ENCODE data around the gene ALMS1. TPM values are rescaled to one million over a fixed set of nuclear protein-coding genes. Genes with fewer than 3 reads are reported as not detected.
A peak's percentile ranks its signal among the peaks of the same experiment; 100 is the strongest.
"Not testable (repeated sequence)": the region's sequence is repeated elsewhere in the genome, so short reads cannot be mapped to it uniquely, and the experiment has no call there.

The ALMS1 gene
- total and polyA plus RNA-seq, 2 of the 4 experiments (the other 2 are of a cell fraction) = 20.8 to 52.8 TPM

DNA sequence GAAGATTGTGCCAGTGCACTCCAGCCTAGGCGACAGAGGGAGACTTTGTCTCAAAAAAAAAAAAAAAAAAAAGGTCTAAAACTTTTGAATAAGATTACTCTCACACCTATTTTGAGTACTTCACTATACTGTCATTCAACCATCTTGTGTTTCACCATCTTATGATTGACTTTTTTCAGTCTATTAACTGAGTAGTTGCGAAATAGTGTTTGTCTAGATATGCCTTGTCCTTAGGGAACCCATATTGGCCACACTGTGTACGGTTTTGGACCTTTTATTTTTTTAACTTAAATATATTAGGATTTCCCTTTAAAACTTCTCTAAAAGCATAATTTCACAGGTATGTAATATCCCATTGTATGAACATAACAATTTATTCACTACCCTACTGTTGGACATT, 72.3 kb downstream of the ALMS1 start:
- CTCF ChIA-PET = no interaction called here

GRCh38 chr2:73462388-73462787, 76.8 kb downstream of the ALMS1 start:
- POLR2A ChIA-PET (ENCODE audit: unreplicated experiment); H3K4me1 ChIP-seq (ENCODE audit: control insufficient read depth, insufficient read depth, low read length); H3K36me3 ChIP-seq (ENCODE audit: control insufficient read depth, insufficient read depth, low read length): not testable (repeated sequence)

More for the DNA sequence above, 72.3 kb downstream of the ALMS1 start:
- no peak overlapping the region for H4K8ac ChIP-seq (ENCODE audit: low read depth in 2 of 2, low read length in 2 of 2)
- no peak overlapping the region for H2AK9ac ChIP-seq (replicated peaks; ENCODE audit: low read depth, low read length, poor library complexity)
- no peaks in the 10 kb centered on the region for H3K27me3 ChIP-seq (ENCODE audit: control insufficient read depth, insufficient read depth, low read length)
- H4K5ac ChIP-seq (ENCODE audit: low read depth, low read length) = no peak overlapping the region
- no CpG with 5 or more reads among the region's 3 CpGs for WGBS, 2 experiments (ENCODE audit: extremely low coverage in 2 of 2, insufficient read length in 1 of 2)
- DNase-seq = no peak
- BruUV-seq (replicated peaks) = no TSS peak
- POLR2A ChIA-PET (ENCODE audit: unreplicated experiment) = interaction anchor here (0.6 kb wide), 1 partner anchor 12 kb away, joined by 3 read pairs; no protein-coding TSS in a partner anchor
- H3K23ac ChIP-seq (ENCODE audit: low read depth, low read length) = no peak overlapping the region
- H3K79me1 ChIP-seq (ENCODE audit: low read depth in 1 of 2, low read length in 2 of 2) = no peaks in the 10 kb centered on the region
- H2BK15ac ChIP-seq (ENCODE audit: low read depth, low read length) = no peak overlapping the region
- H3K9me1 ChIP-seq (ENCODE audit: insufficient read depth, low read length) = no peaks in the 10 kb centered on the region
- no peak overlapping the region for H3K4ac ChIP-seq (ENCODE audit: low read depth, low read length)
- intact Hi-C loops (cut with micrococcal nuclease) (no loop called here), in situ Hi-C loops (cut with MboI; ENCODE audit: low sequenced_read_pairs) (no loop called here), dilution Hi-C loops (cut with HindIII; ENCODE audit: low sequenced_read_pairs, unreplicated experiment) (no loop called here)
- H3K9me3 ChIP-seq (ENCODE audit: control insufficient read depth, insufficient read depth, low read length) = no peaks in the 10 kb centered on the region; the same call in 1 of the 2 replicates
- H3K9ac ChIP-seq (ENCODE audit: low read depth, low read length) = no peak overlapping the region
- H2AFZ ChIP-seq (replicated peaks; ENCODE audit: low read length, poor library complexity) = no peak overlapping the region
- no peak overlapping the region for H3K56ac ChIP-seq (ENCODE audit: extremely low read depth, insufficient read depth, low read length)
- H3K4me1 ChIP-seq (ENCODE audit: control insufficient read depth, insufficient read depth, low read length) = no peaks in the 10 kb centered on the region
- H4K91ac ChIP-seq (ENCODE audit: insufficient read depth, low read depth, low read length) = no peak overlapping the region
- no peak overlapping the region for H3K14ac ChIP-seq (replicated peaks; ENCODE audit: low read depth, low read length)
- ATAC-seq (ENCODE audit: low read depth) = no peak
- H3K36me3 ChIP-seq (ENCODE audit: control insufficient read depth, insufficient read depth, low read length) = no peaks in the 10 kb centered on the region
- no peak overlapping the region for H2AK5ac ChIP-seq (ENCODE audit: low read depth, low read length)
- H2BK120ac ChIP-seq (ENCODE audit: low read depth, low read length) = no peak overlapping the region
- no peak overlapping the region for H2BK20ac ChIP-seq (ENCODE audit: low read depth, low read length)
- H4K20me1 ChIP-seq (ENCODE audit: insufficient read depth, low read length) = no peaks in the 10 kb centered on the region
- H2BK5ac ChIP-seq (ENCODE audit: low read depth, low read length, poor library complexity, severe bottlenecking) = no peak overlapping the region
- no peak for TF ChIP-seq NFE2L2 (IDR thresholded peaks at IDR 0.05; ENCODE audit: low read depth, low read length)
- no peak for TF ChIP-seq RAD21 (IDR thresholded peaks at IDR 0.05; ENCODE audit: low read length)
- TF ChIP-seq CHD1 (IDR thresholded peaks at IDR 0.05; ENCODE audit: low read depth, low read length) = no peak
- TF ChIP-seq CEBPB (IDR thresholded peaks at IDR 0.05; ENCODE audit: low read depth, low read length) = peak; percentile 81
- no peak overlapping the region for H3K27ac ChIP-seq (ENCODE audit: insufficient read depth, low read length)
- no peak overlapping the region for H3K4me3 ChIP-seq (ENCODE audit: insufficient read depth, low read depth, low read length)
- no peak overlapping the region for H3K18ac ChIP-seq (ENCODE audit: low read depth, low read length)
- H3K4me2 ChIP-seq (ENCODE audit: low read depth, low read length) = no peak overlapping the region

More at GRCh38 chr2:73462388-73462787, 76.8 kb downstream of the ALMS1 start:
- DNase-seq; H4K91ac ChIP-seq (ENCODE audit: insufficient read depth, low read depth, low read length); H2BK15ac ChIP-seq (ENCODE audit: low read depth, low read length); dilution Hi-C loops (cut with HindIII; ENCODE audit: low sequenced_read_pairs, unreplicated experiment); H4K20me1 ChIP-seq (ENCODE audit: insufficient read depth, low read length); BruUV-seq (replicated peaks); H3K14ac ChIP-seq (replicated peaks; ENCODE audit: low read depth, low read length); H2BK120ac ChIP-seq (ENCODE audit: low read depth, low read length); H3K56ac ChIP-seq (ENCODE audit: extremely low read depth, insufficient read depth, low read length); H3K79me1 ChIP-seq (ENCODE audit: low read depth in 1 of 2, low read length in 2 of 2); ATAC-seq (ENCODE audit: low read depth); H3K4ac ChIP-seq (ENCODE audit: low read depth, low read length); H2AFZ ChIP-seq (replicated peaks; ENCODE audit: low read length, poor library complexity); CTCF ChIA-PET; H3K18ac ChIP-seq (ENCODE audit: low read depth, low read length); H3K9ac ChIP-seq (ENCODE audit: low read depth, low read length); H2AK5ac ChIP-seq (ENCODE audit: low read depth, low read length); H3K27ac ChIP-seq (ENCODE audit: insufficient read depth, low read length); H2BK20ac ChIP-seq (ENCODE audit: low read depth, low read length); H3K27me3 ChIP-seq (ENCODE audit: control insufficient read depth, insufficient read depth, low read length); H4K5ac ChIP-seq (ENCODE audit: low read depth, low read length); H3K4me2 ChIP-seq (ENCODE audit: low read depth, low read length); H3K23ac ChIP-seq (ENCODE audit: low read depth, low read length); H4K8ac ChIP-seq (ENCODE audit: low read depth in 2 of 2, low read length in 2 of 2); H2AK9ac ChIP-seq (replicated peaks; ENCODE audit: low read depth, low read length, poor library complexity); H3K4me3 ChIP-seq (ENCODE audit: insufficient read depth, low read depth, low read length); H2BK5ac ChIP-seq (ENCODE audit: low read depth, low read length, poor library complexity, severe bottlenecking); H3K9me3 ChIP-seq (ENCODE audit: control insufficient read depth, insufficient read depth, low read length); intact Hi-C loops (cut with micrococcal nuclease); in situ Hi-C loops (cut with MboI; ENCODE audit: low sequenced_read_pairs); H3K9me1 ChIP-seq (ENCODE audit: insufficient read depth, low read length): not testable (repeated sequence)
- WGBS, 2 experiments (ENCODE audit: extremely low coverage in 2 of 2, insufficient read length in 1 of 2) = no CpG with 5 or more reads among the region's 1 CpG

Data from IMR-90 (cell line).